Tibial artery (tissue), 4 donors: ENCODE measurements around the gene CCDC137.

Experiments
- DNase-seq, 2 donors: peaks; one replicate each; pipeline ENCODE4 v3.0.0-alpha.2; 2019
- H3K27ac ChIP-seq, 2 donors: fragments of 200-600 bp; sonication (generic) in 1 of 2; 1 replicate in 1 of 2; 2 replicates in 1 of 2; pipeline ENCODE4 v1.5.1; 2018 to 2019; ENCODE audit warnings: mild to moderate bottlenecking in 1 of 2
- H3K27me3 ChIP-seq, 2 donors: fragments of 200-600 bp; sonication (generic) in 1 of 2; one replicate each; pipeline versions ENCODE4 v1.5.1 to v1.6.0; 2016 to 2019
- H3K36me3 ChIP-seq, 3 donors: fragments of 200-600 bp; sonication (generic) in 2 of 3; one replicate each; pipeline ENCODE4 v1.5.1; 2016 to 2019; ENCODE audit warnings: mild to moderate bottlenecking in 2 of 3
- H3K4me1 ChIP-seq, 4 donors: fragments of 200-600 bp; sonication (generic) in 2 of 4; 1 replicate in 3 of 4; 2 replicates in 1 of 4; pipeline ENCODE4 v1.5.1; 2016 to 2019
- H3K4me3 ChIP-seq, 2 donors: fragments of 200-600 bp; sonication (generic) in 1 of 2; 1 replicate in 1 of 2; 2 replicates in 1 of 2; pipeline ENCODE4 v1.5.1; 2018 to 2019; ENCODE audit warnings: mild to moderate bottlenecking in 2 of 2
- H3K9me3 ChIP-seq, 3 donors: fragments of 200-600 bp; sonication (generic) in 1 of 3; one replicate each; pipeline ENCODE4 v1.5.1; 2016 to 2019
- CTCF ChIP-seq, 2 experiments: fragments of 200-600 bp in 1 of 2; fragments of 450-650 bp in 1 of 2; IDR thresholded peaks; one replicate each; pipeline ENCODE4 v1.5.1; 2017 to 2019; ENCODE audit warnings: antibody characterized with exemption in 2 of 2, mild to moderate bottlenecking in 1 of 2, moderate library complexity in 1 of 2
- intact Hi-C: fragments of 100-400 bp; cut with DNase I; formaldehyde crosslinking; loops from one replicate; pipeline ENCODE4 v1.15.0; 2023; ENCODE audit warnings: low total_unique reads

Gene CCDC137

DNA sequence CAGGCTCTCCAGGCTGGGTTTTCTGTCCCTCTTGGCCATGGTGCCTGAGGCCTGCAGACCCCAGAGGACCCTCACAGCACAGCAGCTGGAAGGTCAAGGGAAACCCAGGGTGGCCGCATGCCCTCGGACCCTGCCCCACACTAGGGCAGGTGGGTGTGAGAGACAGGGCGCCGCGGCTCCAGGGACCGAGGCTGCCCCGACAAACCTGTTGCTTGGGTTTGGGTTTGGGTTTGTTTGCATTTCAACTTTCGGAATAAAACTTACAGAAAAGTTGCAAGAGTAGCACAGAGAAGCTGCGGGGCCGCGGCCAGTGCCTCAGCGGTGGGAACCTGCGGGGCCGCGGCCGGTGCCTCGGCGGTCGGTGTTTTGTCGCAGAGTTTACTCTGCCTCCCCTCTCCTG is 25.1 kb downstream of the CCDC137 start:
- Histone ChIP-seq H3K27ac (no peak overlapping the region), H3K36me3 (peaks cover 86 to 100% (median 100%) of the 10 kb centered on the region in 3 donors), H3K4me3 (no peak overlapping the region), H3K9me3 (no peaks in the 10 kb centered on the region), H3K4me1 (peaks cover 0 to 5% (median under 1%) of the 10 kb centered on the region in 4 donors), H3K27me3 (no peaks in the 10 kb centered on the region)
- no peak for DNase-seq
- intact Hi-C loops: no loop called here
- no peak for TF ChIP-seq CTCF (IDR thresholded peaks at IDR 0.05)

DNA sequence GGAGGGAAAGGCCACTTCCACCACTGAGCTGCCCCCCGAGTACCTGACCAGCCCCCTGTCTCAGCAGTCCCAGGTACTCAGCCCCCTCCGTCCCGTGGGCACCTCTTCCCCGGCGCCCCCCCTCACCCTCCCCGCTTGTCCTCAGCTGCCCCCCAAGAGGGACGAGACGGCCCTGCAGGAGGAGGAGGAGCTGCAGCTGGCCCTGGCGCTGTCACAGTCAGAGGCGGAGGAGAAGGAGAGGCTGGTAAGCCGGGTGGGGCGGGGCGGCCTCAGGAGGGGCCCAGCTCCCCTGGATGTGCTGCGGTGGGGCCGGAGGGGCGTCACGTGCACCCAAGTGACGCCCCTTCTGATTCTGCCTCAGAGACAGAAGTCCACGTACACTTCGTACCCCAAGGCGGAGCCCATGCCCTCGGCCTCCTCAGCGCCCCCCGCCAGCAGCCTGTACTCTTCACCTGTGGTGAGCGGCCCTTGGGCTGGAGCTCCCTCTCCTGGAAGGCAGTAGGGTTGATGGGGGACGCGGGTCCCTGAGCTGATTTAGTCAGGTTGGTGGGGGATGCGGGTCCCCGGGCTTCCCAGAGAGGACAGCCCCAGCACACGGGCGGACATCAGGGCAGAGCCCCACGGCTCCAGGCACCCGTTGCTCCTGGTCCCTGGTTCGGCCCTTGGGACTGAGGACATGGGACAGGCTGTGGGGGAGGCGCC is 27.1 kb downstream of the CCDC137 start:
- no peak for DNase-seq
- Histone ChIP-seq H3K9me3 (no peaks in the 10 kb centered on the region), H3K4me3 (no peak overlapping the region), H3K4me1 (no peaks in the 10 kb centered on the region), H3K36me3 (peaks cover 85 to 100% (median 100%) of the 10 kb centered on the region in 3 donors), H3K27ac (no peak overlapping the region), H3K27me3 (no peaks in the 10 kb centered on the region)
- TF ChIP-seq CTCF (IDR thresholded peaks at IDR 0.05): no peak
- intact Hi-C loops: no loop called here

DNA sequence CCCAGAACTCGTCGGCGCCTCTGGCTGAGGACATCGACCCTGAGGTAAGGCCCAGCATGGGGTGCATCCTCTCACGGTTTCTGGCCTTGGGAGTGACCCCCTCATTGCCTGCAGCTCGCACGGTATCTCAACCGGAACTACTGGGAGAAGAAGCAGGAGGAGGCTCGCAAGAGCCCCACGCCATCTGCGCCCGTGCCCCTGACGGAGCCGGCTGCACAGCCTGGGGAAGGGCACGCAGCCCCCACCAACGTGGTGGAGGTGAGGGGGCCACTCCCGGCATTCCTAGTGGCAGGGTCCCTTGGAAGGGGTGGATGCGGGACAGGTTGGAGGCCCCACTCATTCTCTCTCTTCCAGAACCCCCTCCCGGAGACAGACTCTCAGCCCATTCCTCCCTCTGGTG is 28.3 kb downstream of the CCDC137 start:
- Histone ChIP-seq H3K27ac (no peak overlapping the region), H3K9me3 (no peaks in the 10 kb centered on the region), H3K4me3 (no peak overlapping the region), H3K36me3 (peaks cover 79 to 100% (median 100%) of the 10 kb centered on the region in 3 donors), H3K27me3 (no peaks in the 10 kb centered on the region), H3K4me1 (no peaks in the 10 kb centered on the region)
- intact Hi-C loops: no loop called here
- DNase-seq: no peak
- no peak for TF ChIP-seq CTCF (IDR thresholded peaks at IDR 0.05)

DNA sequence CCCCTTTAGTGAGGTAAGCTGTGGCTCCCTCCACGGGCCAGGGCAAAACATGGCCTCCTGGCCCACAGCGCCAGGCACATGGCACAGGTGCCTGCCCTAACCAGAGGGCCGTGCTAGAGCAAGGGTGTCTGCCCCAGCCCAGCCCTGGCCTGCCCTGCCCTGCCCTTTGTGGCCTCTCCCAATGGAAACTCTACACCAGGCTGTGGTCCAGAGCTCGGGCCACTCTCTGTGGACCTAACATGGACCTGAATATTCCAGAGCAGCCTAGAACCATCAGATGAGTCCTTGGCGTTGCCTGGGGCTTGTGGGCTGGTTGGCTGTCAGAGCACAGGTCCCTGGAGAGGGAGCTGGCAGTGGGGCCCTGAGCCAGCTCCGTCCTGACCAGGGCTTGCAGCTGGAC is 28.7 kb downstream of the CCDC137 start:
- peaks cover 75 to 100% (median 96%) of the 10 kb centered on the region in 3 donors for H3K36me3 ChIP-seq

DNA sequence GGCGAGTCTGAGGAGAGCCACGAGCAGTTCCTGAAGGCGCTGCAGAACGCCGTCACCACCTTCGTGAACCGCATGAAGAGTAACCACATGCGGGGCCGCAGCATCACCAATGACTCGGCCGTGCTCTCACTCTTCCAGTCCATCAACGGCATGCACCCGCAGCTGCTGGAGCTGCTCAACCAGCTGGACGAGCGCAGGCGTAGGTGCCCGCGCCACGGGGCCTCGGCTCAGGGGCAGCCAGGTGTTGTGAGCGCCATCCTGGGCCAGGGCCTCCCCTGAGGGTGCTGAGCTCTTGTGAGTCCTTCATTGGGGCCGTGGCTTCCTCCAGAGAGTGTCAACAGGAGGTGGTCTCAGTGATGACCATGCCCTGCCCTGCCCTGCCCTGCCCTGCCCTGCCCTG is 29.3 kb downstream of the CCDC137 start:
- Histone ChIP-seq H3K36me3 (peaks cover 69 to 100% (median 95%) of the 10 kb centered on the region in 3 donors), H3K4me3 (no peak overlapping the region), H3K27ac (no peak overlapping the region), H3K4me1 (peaks cover 0 to 3% (median under 1%) of the 10 kb centered on the region in 4 donors), H3K27me3 (no peaks in the 10 kb centered on the region), H3K9me3 (no peaks in the 10 kb centered on the region)
- intact Hi-C loops: no loop called here
- DNase-seq: no peak
- no peak for TF ChIP-seq CTCF (IDR thresholded peaks at IDR 0.05)

More for the DNA sequence above, 28.7 kb downstream of the CCDC137 start:
- Histone ChIP-seq H3K4me1 (no peaks in the 10 kb centered on the region), H3K27ac (no peak overlapping the region), H3K4me3 (no peak overlapping the region), H3K27me3 (no peaks in the 10 kb centered on the region), H3K9me3 (no peaks in the 10 kb centered on the region)
- TF ChIP-seq CTCF (IDR thresholded peaks at IDR 0.05): no peak
- intact Hi-C loops: no loop called here
- no peak for DNase-seq
